ENCODE results near the gene PLBD2. TPM values are rescaled to one million over a fixed set of nuclear protein-coding genes. Genes with fewer than 3 reads are reported as not detected.

Gene PLBD2
- 10 to 100 TPM; 36.5 to 57.9 (median 44.7) TPM for total RNA-seq

- WGBS, 2 donors = 0 to 1% methylated on average over 34 to 38 of the region's 67 CpGs
Measured at GRCh38 chr12:113358381-113359132, at the start of gene PLBD2. Gene PLBD2 (plus strand): TSS chr12:113358587. CDS start chr12:113358601, 14 bp downstream.

DNA sequence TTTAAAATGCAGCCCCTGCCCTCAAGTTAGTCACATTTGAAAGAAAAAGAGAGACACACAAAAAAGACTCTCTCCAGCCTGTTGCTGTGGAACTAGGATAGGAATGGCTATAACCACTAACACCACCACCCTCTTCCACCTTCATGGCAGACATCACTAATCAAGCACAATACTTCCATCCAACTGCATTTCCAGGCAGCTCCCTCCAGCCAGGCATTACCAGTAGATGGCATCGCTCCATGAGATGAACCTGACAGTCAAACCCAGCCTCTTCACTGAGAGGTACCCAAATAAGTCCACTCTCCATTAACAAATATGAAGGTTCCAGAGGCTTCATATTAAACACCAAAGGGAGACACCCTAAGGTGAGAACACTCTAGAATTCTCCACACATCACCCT lies 47.9 kb upstream of the PLBD2 start:
- TF ChIP-seq EP300 (IDR thresholded peaks at IDR 0.05) (no peak), CTCF (IDR thresholded peaks at IDR 0.05) (no peak), POLR2A (IDR thresholded peaks at IDR 0.05) (no peak)
- Histone ChIP-seq H3K27me3 (no peaks in the 10 kb centered on the region), H3K4me1 (no peaks in the 10 kb centered on the region), H3K36me3 (peaks cover 0 to 98% (median 14%) of the 10 kb centered on the region in 3 donors), H3K27ac (no peak overlapping the region), H3K9me3 (no peaks in the 10 kb centered on the region), H3K4me3 (no peak overlapping the region)
- WGBS, 2 donors = 100% methylated on average over 1 of the region's 1 CpG
- no peak for DNase-seq (ENCODE audit: low spot score in 2 of 2)

More at GRCh38 chr12:113358381-113359132, at the start of gene PLBD2:
- peaks cover 0 to 42% (median 9%) of the 10 kb centered on the region in 4 donors for H3K4me1 ChIP-seq
- H3K27ac ChIP-seq = peak within 1 kb of the TSS; percentile 80 to 94 (median 88)
- TF ChIP-seq EP300 (IDR thresholded peaks at IDR 0.05) = peak; percentile 36 to 65
- peak in 1 of 5 experiments; percentile 21 for TF ChIP-seq CTCF (IDR thresholded peaks at IDR 0.05)
- TF ChIP-seq POLR2A (IDR thresholded peaks at IDR 0.05) = peak; percentile 37 to 68
- no peaks in the 10 kb centered on the region for H3K36me3 ChIP-seq
- H3K4me3 ChIP-seq = peak within 1 kb of the TSS; percentile 65 to 92 (median 73)
- peak; percentile 92 for DNase-seq (ENCODE audit: low spot score in 2 of 2)
- no peaks in the 10 kb centered on the region for H3K9me3 ChIP-seq
- H3K27me3 ChIP-seq = no peaks in the 10 kb centered on the region

DNA sequence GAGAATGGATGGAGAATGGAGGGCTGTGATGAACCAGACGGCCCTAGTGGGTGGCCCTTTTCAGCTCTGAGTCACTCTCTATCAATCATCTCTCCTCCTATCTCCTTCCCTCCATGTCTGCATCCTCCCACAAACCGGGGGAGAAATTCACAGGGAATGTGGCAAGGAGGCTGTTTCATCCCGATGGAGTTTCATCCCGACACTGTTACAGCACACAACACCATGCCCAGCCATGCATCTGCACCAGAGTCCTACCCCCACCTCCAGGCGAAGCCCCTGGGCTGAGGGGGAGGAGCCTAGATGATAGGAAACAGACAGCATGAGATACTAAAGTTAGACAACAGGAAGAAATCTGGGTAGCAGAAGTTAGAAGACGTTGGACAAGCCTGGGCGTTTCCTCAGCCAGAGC lies 44.3 kb upstream of the PLBD2 start:
- TF ChIP-seq CTCF (IDR thresholded peaks at IDR 0.05) (no peak), EP300 (IDR thresholded peaks at IDR 0.05) (no peak), POLR2A (IDR thresholded peaks at IDR 0.05) (no peak)
- no peaks in the 10 kb centered on the region for H3K9me3 ChIP-seq
- H3K4me3 ChIP-seq = no peak overlapping the region
- 63 to 73% methylated on average over 7 of the region's 7 CpGs for WGBS, 2 donors
- H3K36me3 ChIP-seq = peaks cover 0 to 100% (median 18%) of the 10 kb centered on the region in 3 donors
- no peak for DNase-seq (ENCODE audit: low spot score in 2 of 2)
- no peak overlapping the region for H3K27ac ChIP-seq
- H3K27me3 ChIP-seq = no peaks in the 10 kb centered on the region
- H3K4me1 ChIP-seq = no peaks in the 10 kb centered on the region

DNA sequence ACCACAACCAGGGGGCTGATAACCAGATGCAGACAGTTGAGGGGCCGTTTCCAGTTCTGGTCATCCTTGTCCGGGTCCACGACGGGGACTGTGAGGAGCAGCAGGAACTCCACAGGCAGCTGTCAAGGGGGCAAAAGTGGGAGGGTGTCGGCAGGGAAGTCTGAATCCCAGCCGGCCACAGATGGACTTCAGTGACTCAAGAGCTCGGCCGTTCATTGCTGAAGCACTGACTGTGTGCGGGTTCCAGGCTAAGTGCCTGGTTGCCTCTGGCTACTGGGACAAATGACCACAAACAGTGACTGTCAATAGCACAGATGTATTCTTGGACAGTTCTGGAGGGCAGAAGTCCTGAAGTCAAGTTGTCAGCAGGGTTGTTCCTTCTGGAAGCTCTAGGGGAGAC lies 43.0 kb upstream of the PLBD2 start:
- no peaks in the 10 kb centered on the region for H3K4me1 ChIP-seq
- no peak overlapping the region for H3K4me3 ChIP-seq
- no peaks in the 10 kb centered on the region for H3K27me3 ChIP-seq
- no peaks in the 10 kb centered on the region for H3K9me3 ChIP-seq
- H3K36me3 ChIP-seq = peaks cover 0 to 100% (median 20%) of the 10 kb centered on the region in 3 donors
- H3K27ac ChIP-seq = no peak overlapping the region
- WGBS, 2 donors = 62 to 64% methylated on average over 9 of the region's 9 CpGs
- no peak for TF ChIP-seq EP300 (IDR thresholded peaks at IDR 0.05)
- no peak for DNase-seq (ENCODE audit: low spot score in 2 of 2)

GRCh38 chr12:113316155-113316554 lies 42.2 kb upstream of the PLBD2 start:
- Histone ChIP-seq H3K9me3 (peaks cover 0 to under 1% (median 0%) of the 10 kb centered on the region in 4 donors), H3K4me3 (no peak overlapping the region), H3K27ac (no peak overlapping the region), H3K36me3 (peaks cover 0 to 100% (median 20%) of the 10 kb centered on the region in 3 donors), H3K4me1 (no peaks in the 10 kb centered on the region), H3K27me3 (no peaks in the 10 kb centered on the region)
- WGBS, 2 donors = 91 to 95% methylated on average over 7 of the region's 7 CpGs
- TF ChIP-seq EP300 (IDR thresholded peaks at IDR 0.05) (no peak), CTCF (IDR thresholded peaks at IDR 0.05) (no peak), POLR2A (IDR thresholded peaks at IDR 0.05) (no peak)
- no peak for DNase-seq (ENCODE audit: low spot score in 2 of 2)
